Gastrocnemius medialis (tissue), 4 donors: ENCODE data around the gene RTL5.

ENCODE experiments used
- CTCF ChIP-seq, 5 experiments: fragments of 450-650 bp in 3 of 5; fragments of 200-600 bp in 2 of 5; sonication (generic) in 2 of 5; IDR thresholded peaks in 4 of 5; conservative IDR thresholded peaks in 1 of 5; 1 replicate in 4 of 5; 2 replicates in 1 of 5; pipeline ENCODE4 v1.5.1; 2016 to 2019; ENCODE audit warnings: antibody characterized with exemption in 5 of 5, mild to moderate bottlenecking in 3 of 5, moderate library complexity in 3 of 5
- POLR2A ChIP-seq, 2 donors: fragments of 450-650 bp; IDR thresholded peaks; one replicate each; pipeline ENCODE4 v1.6.1; 2017; ENCODE audit warnings: antibody characterized with exemption in 2 of 2, mild to moderate bottlenecking in 2 of 2, moderate library complexity in 2 of 2

GRCh38 chrX:72145181-72145580 lies 13.5 kb upstream of the RTL5 start:
- no peak for TF ChIP-seq CTCF (IDR thresholded peaks at IDR 0.05 in 4 of 5, conservative IDR thresholded peaks at IDR 0.05 in 1 of 5)
- no peak for TF ChIP-seq POLR2A (IDR thresholded peaks at IDR 0.05)
